ENCODE results near the gene MPIG6B.
A peak's percentile ranks its signal among the peaks of the same experiment; 100 is the strongest.

The MPIG6B gene

GRCh38 chr6:31739639-31740396 lies 16.6 kb downstream of the MPIG6B start, which contains the start of gene MSH5:
Gene MSH5 (plus strand): TSS chr6:31740005. CDS start chr6:31740467, 462 bp downstream.
- peak; percentile 96 for FAIRE-seq

GRCh38 chr6:31740397-31741223 lies 17.4 kb downstream of the MPIG6B start:
- no peak for FAIRE-seq

GRCh38 chr6:31741815-31742214 lies 18.6 kb downstream of the MPIG6B start:
- no peak for FAIRE-seq

GRCh38 chr6:31742894-31743293 lies 19.7 kb downstream of the MPIG6B start:
- no peak for FAIRE-seq

GRCh38 chr6:31744422-31744821 lies 21.2 kb downstream of the MPIG6B start:
- FAIRE-seq: no peak

GRCh38 chr6:31749301-31750036 lies 26.3 kb downstream of the MPIG6B start:
- FAIRE-seq: no peak

- FAIRE-seq: no peak
These were observed 27.3 kb downstream of the MPIG6B start for GRCh38 chr6:31750411-31751022.

- FAIRE-seq: no peak
These were observed 29.7 kb downstream of the MPIG6B start for GRCh38 chr6:31752739-31753319.

GRCh38 chr6:31758281-31758680 lies 35.1 kb downstream of the MPIG6B start:
- no peak for FAIRE-seq

GRCh38 chr6:31760790-31761189 lies 37.6 kb downstream of the MPIG6B start:
- no peak for FAIRE-seq

- FAIRE-seq: no peak
These were observed 38.2 kb downstream of the MPIG6B start for GRCh38 chr6:31761343-31761742.

GRCh38 chr6:31762356-31762755 lies 39.2 kb downstream of the MPIG6B start, which contains the start of gene SAPCD1:
Gene SAPCD1 (plus strand): TSS chr6:31762656. CDS start chr6:31763055, 399 bp downstream.
- FAIRE-seq: no peak

GRCh38 chr6:31762878-31763618 lies 39.9 kb downstream of the MPIG6B start:
- FAIRE-seq: no peak

- no peak for FAIRE-seq
These were observed 40.4 kb downstream of the MPIG6B start for GRCh38 chr6:31763619-31763940.

GRCh38 chr6:31764198-31764597 lies 41.0 kb downstream of the MPIG6B start:
- no peak for FAIRE-seq

- FAIRE-seq: no peak
These were observed 42.4 kb downstream of the MPIG6B start for GRCh38 chr6:31765559-31765909.

GRCh38 chr6:31765910-31766794 lies 43.0 kb downstream of the MPIG6B start:
- FAIRE-seq: no peak

GRCh38 chr6:31767096-31767645 lies 44.0 kb downstream of the MPIG6B start:
- no peak for FAIRE-seq

GRCh38 chr6:31768363-31769257 lies 45.4 kb downstream of the MPIG6B start:
- no peak for FAIRE-seq

Data from endometrium (tissue), 2 donors.